WERI-Rb-1 (cell line): ENCODE measurements around the gene SLC51A.
"Not testable (repeated sequence)": the region's sequence is repeated elsewhere in the genome, so short reads cannot be mapped to it uniquely, and the experiment has no call there.

Source experiments
- DNase-seq: peaks from one replicate; pipeline ENCODE4 v3.0.0-alpha.2; 2020
- H3K27ac ChIP-seq: fragments of 250-450 bp; sonication (Bioruptor Pico); 2 replicates; pipeline ENCODE4 v1.5.1; 2020; ENCODE audit warnings: mild to moderate bottlenecking, moderate library complexity
- H3K27me3 ChIP-seq: fragments of 250-450 bp; sonication (Bioruptor Pico); 2 replicates; pipeline ENCODE4 v1.5.1; 2021; ENCODE audit warnings: mild to moderate bottlenecking, low read depth, moderate library complexity; ENCODE audit not compliant: insufficient read depth, severe bottlenecking
- H3K36me3 ChIP-seq: fragments of 250-450 bp; sonication (Bioruptor Pico); 2 replicates; pipeline ENCODE4 v1.5.1; 2020; ENCODE audit warnings: mild to moderate bottlenecking, moderate library complexity
- H3K4me3 ChIP-seq: 2 replicates; pipeline ENCODE4 v1.5.1; 2011; ENCODE audit warnings: low read depth, mild to moderate bottlenecking, control low read depth, low read length
- H3K9me3 ChIP-seq: fragments of 250-450 bp; sonication (Bioruptor Pico); 2 replicates; pipeline ENCODE4 v1.5.1; 2021; ENCODE audit warnings: mild to moderate bottlenecking, moderate library complexity; ENCODE audit not compliant: severe bottlenecking
- CTCF ChIP-seq: IDR thresholded peaks from 2 replicates; pipeline ENCODE4 v1.5.1; 2011; ENCODE audit warnings: low read depth, mild to moderate bottlenecking, control low read depth, inconsistent platforms, low read length

Gene SLC51A

GRCh38 chr3:196179380-196180308 lies 36.7 kb upstream of the SLC51A start:
- no peak for DNase-seq
- TF ChIP-seq CTCF: no peak
- Histone ChIP-seq H3K27ac (no peak overlapping the region), H3K4me3 (no peak overlapping the region), H3K27me3 (no peaks in the 10 kb centered on the region), H3K36me3 (no peaks in the 10 kb centered on the region), H3K9me3 (no peaks in the 10 kb centered on the region)

GRCh38 chr3:196180346-196180745 lies 36.0 kb upstream of the SLC51A start:
- Histone ChIP-seq H3K27ac (no peak overlapping the region), H3K4me3 (no peak overlapping the region)

GRCh38 chr3:196181127-196181546 lies 35.2 kb upstream of the SLC51A start:
- TF ChIP-seq CTCF: no peak
- Histone ChIP-seq H3K4me3 (no peak overlapping the region), H3K9me3 (no peaks in the 10 kb centered on the region), H3K36me3 (no peaks in the 10 kb centered on the region), H3K27me3 (no peaks in the 10 kb centered on the region), H3K27ac (no peak overlapping the region)
- DNase-seq: no peak

More at GRCh38 chr3:196180346-196180745, 36.0 kb upstream of the SLC51A start:
- no peak for TF ChIP-seq CTCF
- no peak for DNase-seq
- no peaks in the 10 kb centered on the region for H3K27me3 ChIP-seq
- H3K36me3 ChIP-seq: no peaks in the 10 kb centered on the region
- H3K9me3 ChIP-seq: no peaks in the 10 kb centered on the region

GRCh38 chr3:196184169-196184432 lies 32.2 kb upstream of the SLC51A start:
- H3K9me3 ChIP-seq, H3K27ac ChIP-seq, DNase-seq, H3K27me3 ChIP-seq, H3K4me3 ChIP-seq, H3K36me3 ChIP-seq: not testable (repeated sequence)

- Histone ChIP-seq H3K27ac (no peak overlapping the region), H3K27me3 (no peaks in the 10 kb centered on the region)
- no peak for TF ChIP-seq CTCF
Measured at GRCh38 chr3:196184881-196185280, 31.5 kb upstream of the SLC51A start.

GRCh38 chr3:196186651-196187573 lies 29.4 kb upstream of the SLC51A start:
- no peak for TF ChIP-seq CTCF
- Histone ChIP-seq H3K9me3 (no peaks in the 10 kb centered on the region), H3K27me3 (no peaks in the 10 kb centered on the region), H3K4me3 (no peak overlapping the region), H3K27ac (no peak overlapping the region), H3K36me3 (no peaks in the 10 kb centered on the region)
- no peak for DNase-seq

More at GRCh38 chr3:196184881-196185280, 31.5 kb upstream of the SLC51A start:
- no peak overlapping the region for H3K4me3 ChIP-seq
- H3K9me3 ChIP-seq: no peaks in the 10 kb centered on the region
- DNase-seq: no peak
- no peaks in the 10 kb centered on the region for H3K36me3 ChIP-seq
